NCI-H526 treated with DMSO at 0.1 percent for 48 hours (cell line): Measurements from ENCODE around the gene NTM.
A peak's percentile ranks its signal among the peaks of the same experiment; 100 is the strongest.
"Not testable (repeated sequence)": the region's sequence is repeated elsewhere in the genome, so short reads cannot be mapped to it uniquely, and the experiment has no call there.

Source experiments
- DNase-seq: peaks from one replicate; lab custom pipeline; 2025; lab: John Stamatoyannopoulos, UW

The NTM gene

DNA sequence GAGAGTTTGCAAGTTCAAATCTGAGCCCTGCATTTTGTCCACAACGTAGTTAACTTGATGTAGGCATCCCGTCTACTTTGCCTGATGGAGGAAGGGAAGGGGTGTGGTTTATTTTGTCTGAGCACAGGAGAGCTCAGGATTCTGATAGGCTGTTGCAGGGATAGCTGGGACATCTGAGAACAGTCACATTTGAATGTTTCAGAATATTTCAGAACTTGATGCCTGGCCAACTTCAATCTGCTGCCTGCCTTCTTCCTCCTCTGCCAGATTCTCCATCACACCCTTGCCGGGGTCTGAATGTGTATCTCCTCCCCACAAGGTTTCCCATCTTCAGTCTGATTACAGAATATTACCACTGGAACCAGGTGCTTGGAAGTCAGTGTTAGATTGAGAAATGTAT is 51.6 kb downstream of the NTM start:
- DNase-seq = peak; percentile 45

- no peak for DNase-seq
Observed at GRCh38 chr11:131422496-131422895, 52.1 kb downstream of the NTM start.

DNA sequence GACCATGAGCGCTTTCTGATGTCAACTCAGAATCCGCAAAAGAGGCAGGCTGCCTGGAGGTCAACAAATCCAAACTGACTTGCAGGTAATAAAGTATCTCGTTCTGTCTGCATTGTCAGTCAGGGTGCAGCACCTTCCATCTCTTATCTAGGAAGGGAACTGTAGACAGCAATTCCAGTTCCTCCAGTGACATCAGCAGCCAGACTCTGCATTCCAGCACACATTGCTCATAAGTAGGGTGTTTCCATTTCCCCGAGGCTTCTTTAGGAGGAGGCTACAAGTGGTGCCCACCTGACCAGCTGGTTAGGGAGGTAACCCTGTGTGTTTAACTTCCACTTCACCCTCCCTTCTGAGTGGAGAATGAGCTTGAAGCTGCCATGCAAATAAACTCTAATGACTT is 53.3 kb downstream of the NTM start:
- DNase-seq = no peak

- DNase-seq = not testable (repeated sequence)
Observed at GRCh38 chr11:131424257-131424876, 54.0 kb downstream of the NTM start.

- DNase-seq = no peak
Observed at GRCh38 chr11:131425285-131425684, 54.9 kb downstream of the NTM start.

GRCh38 chr11:131428853-131429252 is 58.4 kb downstream of the NTM start:
- no peak for DNase-seq

GRCh38 chr11:131430473-131431208 is 60.2 kb downstream of the NTM start:
- no peak for DNase-seq

- DNase-seq = peak; percentile 74
Observed at GRCh38 chr11:131441051-131441810, 70.8 kb downstream of the NTM start.

DNA sequence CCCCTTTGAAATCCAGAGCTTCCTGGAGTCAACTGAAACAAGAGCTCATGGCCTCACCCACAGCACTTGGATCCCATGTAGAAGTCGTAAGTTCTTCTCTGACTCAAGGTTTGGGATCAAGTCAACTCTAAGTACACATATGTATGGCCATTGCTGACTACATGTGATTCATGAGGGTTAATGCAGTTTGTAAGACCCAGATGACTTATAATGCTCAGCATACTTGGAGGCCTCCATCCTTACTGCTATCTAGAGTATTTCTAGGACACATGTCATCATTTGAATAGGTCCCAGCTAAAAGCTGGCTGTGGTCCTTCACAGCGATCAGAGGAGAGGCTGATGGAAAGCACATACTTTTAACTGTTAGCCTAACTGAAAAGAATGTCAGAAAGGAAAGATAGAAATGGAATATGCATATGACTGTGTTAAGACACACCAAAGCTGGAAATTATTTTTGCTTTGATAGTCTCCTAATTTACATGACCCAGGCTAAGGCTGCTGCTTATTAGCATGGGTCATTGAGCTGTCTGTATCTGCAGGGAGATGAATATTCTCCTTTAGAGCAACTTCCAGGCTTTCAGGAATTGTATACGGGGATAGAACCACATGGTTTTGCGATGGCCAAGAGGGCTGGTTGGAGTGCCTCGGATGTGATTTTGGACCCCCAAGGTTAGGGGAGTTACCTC is 76.3 kb downstream of the NTM start:
- no peak for DNase-seq

DNA sequence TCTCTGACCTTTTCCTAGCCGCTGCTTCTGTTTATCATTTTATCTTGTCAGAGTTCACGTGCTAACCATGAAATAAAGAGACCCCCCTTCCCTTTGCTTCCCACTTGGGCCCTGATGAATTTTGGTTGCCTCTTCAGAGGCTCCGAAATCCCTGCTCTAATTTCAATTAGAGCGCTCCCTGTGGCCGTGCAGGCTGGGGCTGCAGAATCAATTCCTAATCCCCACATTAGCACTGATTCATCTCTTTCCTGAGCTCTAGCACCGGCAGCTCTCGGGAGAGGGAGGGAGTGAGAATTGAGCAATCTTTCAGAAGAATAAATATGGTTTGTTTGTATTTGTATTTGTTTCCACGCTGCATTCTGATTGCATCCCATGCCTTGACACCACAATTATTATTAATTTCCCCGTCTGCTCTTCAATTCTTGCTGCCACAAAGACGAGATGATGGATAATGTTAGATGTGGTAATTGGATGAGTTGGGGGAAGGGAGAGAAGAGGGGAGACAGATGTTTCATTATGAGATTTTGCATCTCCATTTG is 76.9 kb downstream of the NTM start:
- DNase-seq = no peak

DNA sequence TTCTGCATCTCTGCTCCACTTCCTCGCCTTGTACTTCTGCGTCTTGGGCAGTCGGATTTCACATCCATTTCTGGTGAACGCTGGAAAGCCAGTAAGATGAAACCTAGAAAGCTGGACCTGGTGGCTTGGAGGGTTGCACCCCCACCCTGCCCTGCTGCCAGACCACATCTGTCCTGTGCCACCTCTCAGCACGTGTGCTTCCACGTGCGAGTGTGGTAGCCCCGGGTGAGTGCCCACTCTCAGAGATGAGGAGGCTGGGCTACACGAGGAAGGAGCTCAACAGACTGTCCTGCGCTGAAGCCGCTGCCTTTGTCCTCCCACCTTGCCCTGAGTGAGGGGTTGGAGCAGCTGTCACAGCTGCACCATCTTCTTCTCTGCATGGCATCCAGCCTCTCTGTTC is 77.5 kb downstream of the NTM start:
- no peak for DNase-seq

- DNase-seq = peak; percentile 30
Observed at GRCh38 chr11:131449036-131450019, 78.9 kb downstream of the NTM start.

- no peak for DNase-seq
Observed at GRCh38 chr11:131454490-131454889, 84.1 kb downstream of the NTM start.

DNA sequence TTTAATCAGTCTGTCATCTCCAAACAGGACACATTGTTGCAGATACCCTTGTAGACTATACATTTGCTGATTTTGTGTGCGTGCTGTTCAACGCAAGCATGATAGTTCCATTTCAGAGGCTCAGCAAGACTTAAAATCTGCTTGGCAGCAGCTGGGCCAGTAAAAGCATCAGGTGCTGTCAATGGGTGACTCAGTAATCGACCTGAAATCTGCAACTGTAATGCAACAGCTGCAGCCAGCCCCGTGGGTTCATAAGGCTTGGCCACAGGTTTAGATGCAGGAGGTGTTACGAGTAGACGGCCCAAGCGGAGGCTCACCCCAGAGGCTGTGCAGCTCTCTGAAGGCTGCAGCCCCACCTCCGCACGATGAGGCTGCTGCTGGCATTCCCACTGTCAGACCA is 84.6 kb downstream of the NTM start:
- no peak for DNase-seq

GRCh38 chr11:131455843-131456704 is 85.7 kb downstream of the NTM start:
- DNase-seq = no peak

- no peak for DNase-seq
Observed at GRCh38 chr11:131457163-131457562, 86.7 kb downstream of the NTM start.

DNA sequence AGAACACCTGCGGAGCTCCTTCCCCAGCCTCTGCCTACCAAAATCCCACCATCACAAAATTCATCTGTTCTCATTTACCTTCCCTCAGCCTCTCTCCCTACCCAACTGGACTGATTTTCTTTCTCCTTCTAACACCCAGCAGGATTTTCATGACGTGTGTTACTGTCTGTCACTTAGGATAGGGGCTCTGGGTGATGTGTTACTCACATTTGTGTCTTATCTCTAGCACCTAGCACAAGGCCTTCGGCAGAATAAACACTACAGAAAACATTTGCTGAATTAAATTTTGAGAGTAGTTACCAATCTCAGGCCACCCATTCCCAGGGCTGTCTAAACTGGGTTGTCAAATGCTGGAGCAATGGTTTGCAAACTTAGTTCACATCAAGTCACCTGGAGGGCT is 88.0 kb downstream of the NTM start:
- no peak for DNase-seq

DNA sequence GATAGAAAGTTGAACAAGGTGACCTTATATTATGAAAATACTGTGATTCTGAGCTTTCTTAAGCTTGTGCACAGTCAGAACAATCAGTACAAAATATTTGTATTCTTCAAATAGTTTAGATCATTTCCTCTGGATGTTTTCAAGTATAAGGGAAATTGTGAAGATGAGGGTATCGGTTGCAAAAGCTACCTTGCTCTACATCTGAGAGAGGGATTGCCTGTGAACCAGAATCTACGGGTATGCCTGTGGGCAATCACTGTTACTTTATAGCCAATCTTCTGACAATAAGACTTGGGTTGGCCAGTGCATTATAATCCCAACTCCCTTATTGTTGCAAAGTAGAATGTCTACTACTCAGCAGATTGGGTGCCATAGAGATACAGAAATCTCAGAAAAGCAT is 90.5 kb downstream of the NTM start:
- DNase-seq = no peak

DNA sequence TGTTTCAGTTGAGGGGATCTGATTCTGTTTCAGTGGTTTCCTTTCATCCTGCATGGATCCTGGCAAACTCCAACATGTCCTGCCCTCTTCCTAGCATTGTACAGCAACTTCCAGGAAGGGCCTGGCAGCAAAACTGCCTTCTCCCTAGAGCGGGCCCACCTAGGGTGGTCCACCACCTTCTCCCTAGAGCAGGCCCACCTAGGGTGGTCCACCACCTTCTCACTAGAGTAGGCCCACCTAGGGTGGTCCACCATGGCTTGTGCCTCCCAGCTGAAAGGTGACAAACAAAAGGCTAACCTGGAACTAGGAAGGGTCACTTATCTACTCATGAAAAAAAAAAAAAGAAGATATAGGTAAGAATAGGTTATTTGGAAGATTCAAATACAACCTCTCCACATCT is 92.2 kb downstream of the NTM start:
- DNase-seq = no peak

DNA sequence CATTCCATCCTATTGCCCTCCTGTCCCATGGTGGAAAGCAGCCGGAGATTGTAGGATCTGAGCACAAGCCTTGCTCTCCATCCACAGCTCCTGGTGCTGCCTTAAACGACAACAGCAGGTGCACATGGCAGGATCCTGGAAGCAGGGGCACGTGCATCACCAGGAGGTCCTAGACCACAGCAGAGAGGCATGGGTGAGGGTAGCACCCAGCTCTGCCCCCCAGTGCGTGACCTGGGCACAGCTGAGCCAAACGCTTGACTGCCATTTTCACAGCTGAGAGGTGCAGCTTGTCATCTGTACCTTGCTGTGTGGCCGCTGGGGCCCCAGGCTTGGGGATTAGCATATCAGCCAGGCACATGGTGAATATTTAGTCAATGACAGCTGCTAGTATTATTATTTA is 92.7 kb downstream of the NTM start:
- no peak for DNase-seq
